Activated CD8-positive, alpha-beta memory T cell treated with anti-CD3 and anti-CD28 coated beads, Interleukin-2, amount 50 U/mL, for 48 hours (primary cell): ENCODE data around the gene ACY1.
A peak's percentile ranks its signal among the peaks of the same experiment; 100 is the strongest.
"Not testable (repeated sequence)": the region's sequence is repeated elsewhere in the genome, so short reads cannot be mapped to it uniquely, and the experiment has no call there.

Experiments
- DNase-seq: peaks from one replicate; pipeline ENCODE4 v3.0.0-alpha.2; 2020

ACY1 gene

DNA sequence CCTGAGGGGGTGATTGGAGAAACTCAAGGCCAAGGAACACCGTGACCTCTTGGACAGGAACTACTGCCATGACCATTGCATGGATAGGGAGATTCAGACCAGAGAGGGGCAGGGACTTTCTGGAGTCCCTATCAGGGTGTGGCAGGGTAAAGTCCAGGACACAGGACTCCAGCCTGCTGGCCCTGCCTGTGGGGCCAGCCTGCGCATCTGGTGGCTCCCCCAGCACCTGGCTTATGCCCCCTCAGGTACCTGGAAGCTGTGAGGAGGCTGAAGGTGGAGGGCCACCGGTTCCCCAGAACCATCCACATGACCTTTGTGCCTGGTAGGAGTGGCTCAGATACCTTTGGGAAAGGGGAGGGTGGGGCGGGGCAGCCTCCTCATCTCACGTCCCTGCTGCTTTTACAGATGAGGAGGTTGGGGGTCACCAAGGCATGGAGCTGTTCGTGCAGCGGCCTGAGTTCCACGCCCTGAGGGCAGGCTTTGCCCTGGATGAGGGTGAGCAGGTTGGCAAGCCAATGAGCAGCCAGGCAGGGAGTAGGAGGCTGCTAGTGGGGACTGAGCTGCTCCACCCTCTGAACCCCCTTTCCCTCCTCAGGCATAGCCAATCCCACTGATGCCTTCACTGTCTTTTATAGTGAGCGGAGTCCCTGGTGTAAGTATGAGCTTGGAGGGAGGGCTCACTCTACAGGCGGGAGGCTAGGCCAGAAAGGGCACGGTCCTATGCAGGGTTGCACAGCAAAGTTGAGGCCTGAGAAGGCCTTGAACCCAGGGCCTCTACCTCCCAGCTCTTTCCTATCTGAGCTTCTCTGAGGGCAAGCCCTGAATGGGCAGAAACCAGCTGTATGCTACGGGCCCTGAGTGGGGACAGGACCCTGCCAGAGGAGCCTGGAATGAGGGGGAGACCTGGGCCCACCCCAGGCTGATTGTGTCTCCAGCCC lies 2.9 kb downstream of the ACY1 start:
- DNase-seq = no peak

DNA sequence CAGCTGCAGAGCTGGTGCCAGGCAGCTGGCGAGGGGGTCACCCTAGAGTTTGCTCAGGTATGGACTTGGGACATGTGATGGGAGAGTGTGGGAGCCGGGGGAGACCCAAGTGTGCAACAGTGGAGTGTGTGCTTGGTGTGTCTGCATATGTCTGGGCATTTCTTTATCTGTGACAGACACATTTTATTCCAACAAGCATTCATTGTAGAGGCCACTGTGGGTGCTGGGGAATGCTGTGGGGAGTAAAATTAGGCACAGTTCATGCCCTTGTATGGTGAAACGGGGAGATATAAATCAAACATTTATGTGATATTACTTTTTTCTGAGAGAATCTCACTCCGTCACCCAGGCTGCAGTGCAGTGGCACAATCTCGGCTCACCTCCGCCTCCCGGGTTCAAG lies 4.2 kb downstream of the ACY1 start:
- no peak for DNase-seq

DNA sequence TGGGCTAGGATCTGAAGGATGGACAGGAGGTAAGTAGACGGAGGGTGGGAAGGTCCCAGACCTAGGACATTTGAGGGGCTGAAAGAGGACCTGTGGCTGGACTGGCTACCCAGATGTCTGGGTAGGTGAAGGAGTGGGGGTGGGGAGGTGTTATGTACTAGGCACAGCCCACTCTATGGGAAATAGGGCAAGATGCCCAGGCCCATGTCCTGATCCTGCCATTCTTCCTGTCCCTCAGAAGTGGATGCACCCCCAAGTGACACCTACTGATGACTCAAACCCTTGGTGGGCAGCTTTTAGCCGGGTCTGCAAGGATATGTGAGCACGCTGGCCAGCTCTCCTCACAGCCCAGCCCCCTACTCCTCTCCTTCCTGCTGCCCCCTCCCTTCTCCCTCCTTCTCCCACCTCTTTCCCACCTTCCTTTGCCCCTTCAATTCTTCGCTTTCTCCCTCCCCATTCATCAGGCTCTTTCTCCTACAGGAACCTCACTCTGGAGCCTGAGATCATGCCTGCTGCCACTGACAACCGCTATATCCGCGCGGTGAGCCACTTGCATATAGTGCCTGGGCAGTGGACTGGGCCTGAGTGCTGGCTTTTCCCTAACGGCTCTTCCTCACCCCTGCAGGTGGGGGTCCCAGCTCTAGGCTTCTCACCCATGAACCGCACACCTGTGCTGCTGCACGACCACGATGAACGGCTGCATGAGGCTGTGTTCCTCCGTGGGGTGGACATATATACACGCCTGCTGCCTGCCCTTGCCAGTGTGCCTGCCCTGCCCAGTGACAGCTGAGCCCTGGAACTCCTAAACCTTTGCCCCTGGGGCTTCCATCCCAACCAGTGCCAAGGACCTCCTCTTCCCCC lies 5.2 kb downstream of the ACY1 start:
- DNase-seq = no peak

DNA sequence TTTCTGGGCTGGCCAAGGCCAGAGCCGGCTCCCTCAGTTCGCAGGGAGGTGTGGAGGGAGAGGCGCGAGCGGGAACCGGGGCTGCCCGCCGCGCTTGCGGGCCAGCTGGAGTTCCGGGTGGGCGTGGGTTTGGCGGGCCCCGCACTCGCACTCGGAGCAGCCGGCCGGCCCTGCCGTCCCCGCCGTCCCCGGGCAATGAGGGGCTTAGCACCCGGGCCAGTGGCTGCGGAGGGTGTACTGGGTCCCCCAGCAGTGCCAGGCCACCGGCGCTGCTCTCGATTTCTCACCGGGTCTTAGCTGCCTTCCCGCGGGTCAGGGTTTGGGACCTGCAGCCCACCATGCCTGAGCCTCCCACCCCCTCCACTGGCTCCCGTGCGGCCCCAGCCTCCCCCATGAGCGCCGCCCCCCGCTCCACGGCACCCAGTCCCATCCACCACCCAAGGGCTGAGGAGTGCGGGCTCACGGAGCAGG lies 7.2 kb downstream of the ACY1 start:
- DNase-seq = peak; percentile 66

DNA sequence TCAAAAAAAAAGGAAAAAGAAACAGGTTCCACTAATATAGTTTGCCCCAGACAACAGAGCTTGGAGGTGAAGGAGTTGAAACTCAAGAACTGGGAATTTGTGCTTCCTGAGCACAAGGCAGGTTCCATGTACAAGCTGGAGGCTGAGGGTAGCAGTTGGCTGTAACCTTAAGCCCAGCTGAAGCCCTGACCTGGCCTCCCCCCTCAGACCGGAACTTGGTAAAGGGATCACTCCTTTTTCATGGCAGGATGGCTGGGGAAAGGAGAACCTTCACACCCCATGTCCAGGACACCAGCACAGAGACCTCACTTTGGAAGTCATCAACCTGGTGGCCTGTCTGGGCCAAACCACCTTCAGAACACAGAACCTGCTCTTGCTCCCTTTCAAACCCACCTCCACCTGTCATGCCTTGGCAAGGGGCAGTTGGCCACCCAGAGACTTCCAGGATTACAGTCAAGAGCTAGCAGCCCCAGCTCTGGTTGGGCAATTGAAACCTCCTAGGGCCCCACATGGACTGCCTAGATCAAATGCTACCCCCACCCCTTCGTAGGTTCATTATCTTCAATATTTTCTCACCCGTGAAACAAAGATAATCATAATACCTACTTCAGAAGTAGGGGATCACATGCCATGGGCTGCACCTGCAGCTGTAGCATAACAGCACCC lies 8.8 kb downstream of the ACY1 start:
- DNase-seq = peak; percentile 69

DNA sequence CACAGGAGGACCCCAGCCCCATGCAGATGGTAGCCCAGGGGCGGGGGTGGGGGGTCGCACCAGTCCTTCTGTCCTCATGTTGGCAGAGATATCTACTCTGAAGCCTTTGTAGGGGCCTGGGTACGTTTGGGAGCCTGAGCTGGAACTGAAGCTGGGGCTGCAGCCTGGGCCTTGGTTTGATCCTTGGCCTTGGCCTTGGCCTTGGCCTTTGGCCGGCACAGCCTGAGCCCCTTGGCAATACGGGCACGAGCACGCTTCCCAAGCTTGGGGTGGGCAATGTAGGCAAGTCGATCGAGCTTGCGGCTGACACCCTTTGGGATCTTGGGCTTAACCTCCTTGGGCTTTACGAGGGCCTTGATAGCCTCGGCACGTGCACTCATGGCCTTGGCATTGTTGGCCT lies 10.3 kb downstream of the ACY1 start:
- not testable (repeated sequence) for DNase-seq

DNA sequence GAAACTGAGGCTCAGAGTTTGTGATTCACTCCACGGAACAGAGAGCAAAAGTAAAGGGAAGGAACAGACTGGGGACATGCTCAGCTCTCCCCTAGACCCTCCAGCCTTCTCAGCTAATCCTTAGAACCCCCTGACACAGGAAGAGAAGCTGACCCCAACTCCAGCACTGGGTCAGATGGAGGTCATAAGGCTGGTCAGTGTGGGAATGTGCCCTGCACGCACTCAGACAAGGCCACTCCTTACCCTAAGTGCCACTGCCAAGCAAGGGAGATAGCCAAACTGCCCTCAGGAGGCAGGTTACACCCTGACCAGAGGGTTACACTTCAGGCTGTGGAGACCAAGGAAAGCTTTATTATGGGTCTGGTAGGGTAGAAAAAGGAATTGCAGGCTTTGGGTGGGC lies 11.2 kb downstream of the ACY1 start:
- DNase-seq = no peak

DNA sequence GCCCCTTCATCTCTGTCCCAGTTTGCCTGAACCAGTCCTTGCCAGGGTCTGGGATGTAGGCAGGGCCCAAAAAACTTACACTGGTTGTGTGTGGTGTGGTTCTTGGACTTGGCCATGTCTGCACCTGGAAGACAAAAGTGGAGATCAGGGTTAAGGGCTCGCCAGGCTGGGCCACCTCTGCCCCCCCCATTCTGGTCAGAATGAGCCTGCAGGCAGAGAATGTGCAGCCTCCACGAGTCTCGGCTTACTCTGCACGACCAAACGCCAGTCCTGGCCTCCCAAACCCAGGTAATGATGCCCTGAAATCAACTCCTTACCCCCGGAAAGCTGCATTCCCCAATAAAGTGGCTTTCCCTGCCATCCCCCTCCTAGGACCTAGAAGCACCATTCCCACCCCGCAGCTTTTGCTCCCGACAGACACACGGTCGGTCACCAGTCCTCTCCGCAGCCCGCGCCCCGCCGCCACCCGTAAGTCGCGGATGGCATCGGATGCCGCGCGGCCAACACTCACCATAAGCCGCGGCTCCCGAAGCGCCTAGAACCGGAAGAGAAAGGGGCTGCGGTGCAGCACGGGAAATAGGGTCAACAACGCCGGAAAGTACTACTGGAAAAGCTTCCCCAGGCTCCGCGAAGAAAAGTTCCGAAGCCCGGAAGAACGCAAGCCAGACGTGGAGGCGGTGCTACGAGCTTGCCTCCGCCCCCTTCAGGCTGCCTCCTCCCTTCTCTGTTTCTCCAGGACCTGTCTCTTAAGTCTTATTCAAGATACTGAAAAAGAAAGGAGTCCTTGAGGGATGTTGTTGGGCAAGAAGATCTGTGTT lies 12.2 kb downstream of the ACY1 start, which contains the start of gene RPL29:
Gene RPL29, minus strand, starts transcription at position 550 of the 818 bp plus-strand sequence. Its CDS starts 434 bp downstream, at position 116.
- DNase-seq = peak; percentile 91

DNA sequence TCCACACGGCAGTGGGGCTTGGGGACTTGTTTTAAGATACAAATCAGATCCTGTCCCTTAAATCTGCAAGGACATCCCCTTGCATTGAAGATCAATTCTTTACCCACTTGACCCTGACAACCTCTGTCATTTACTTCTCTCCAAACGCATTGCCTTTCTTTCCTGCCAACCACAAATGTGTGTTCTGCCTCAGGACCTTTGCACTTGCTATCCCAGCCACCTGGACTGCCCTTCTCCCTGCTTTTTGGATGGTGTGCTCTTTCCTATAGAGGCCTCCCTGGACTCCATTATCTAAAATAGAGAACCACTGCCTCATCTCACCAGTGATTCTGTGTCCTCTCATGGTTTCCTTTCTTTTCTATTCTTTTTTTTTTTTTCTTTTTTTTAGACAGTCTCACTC lies 13.8 kb downstream of the ACY1 start:
- no peak for DNase-seq

DNA sequence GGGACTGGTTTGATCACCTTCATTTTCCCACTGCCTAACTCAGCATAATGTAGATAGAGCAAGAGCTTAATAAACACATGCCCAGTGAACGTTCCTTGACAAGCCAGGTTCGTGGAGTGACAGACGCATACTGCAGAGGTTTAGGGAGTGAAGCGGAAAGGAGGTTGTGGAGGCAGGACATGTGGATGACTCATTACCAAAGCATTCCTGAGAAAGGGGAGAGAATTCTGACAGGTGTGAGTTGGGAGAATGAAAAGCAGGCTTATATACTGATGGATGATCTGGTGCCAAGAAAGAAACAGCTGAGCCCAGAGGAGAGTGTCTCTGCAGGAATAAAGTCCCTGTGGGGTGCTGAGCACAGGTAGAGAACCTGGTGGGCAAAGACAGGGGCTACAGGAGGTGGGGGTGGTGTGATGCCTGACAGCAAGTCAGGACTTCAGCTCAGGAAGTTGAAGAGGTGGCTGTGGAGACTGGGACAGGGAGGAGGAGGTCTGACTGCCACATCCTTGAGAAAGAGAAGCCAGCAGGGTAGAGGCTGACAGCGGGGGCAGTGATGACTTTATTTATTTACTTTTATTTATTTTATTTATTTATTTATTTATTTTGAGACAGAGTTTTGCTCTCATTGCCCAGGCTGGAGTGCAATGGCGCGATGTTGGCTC lies 14.7 kb downstream of the ACY1 start:
- no peak for DNase-seq

DNA sequence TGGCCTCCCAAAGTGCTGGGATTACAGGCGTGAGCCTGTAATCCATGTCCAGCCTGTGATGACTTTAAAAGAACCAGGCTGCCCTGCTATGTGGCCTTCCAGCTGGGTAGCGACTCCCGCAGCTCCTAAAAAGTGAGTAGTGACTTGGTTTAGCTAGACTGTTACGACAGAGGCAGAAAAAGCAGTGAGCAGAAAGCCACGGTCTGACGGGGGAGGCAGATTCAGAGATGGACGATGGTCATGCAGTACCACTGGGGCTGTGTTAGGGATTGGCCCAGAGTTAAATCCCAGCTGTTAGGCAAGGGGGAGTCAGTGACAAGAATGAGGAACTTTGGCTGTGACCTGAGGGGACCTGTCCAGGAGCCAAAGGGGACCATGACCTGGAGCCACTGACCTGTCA lies 15.4 kb downstream of the ACY1 start:
- DNase-seq = no peak

DNA sequence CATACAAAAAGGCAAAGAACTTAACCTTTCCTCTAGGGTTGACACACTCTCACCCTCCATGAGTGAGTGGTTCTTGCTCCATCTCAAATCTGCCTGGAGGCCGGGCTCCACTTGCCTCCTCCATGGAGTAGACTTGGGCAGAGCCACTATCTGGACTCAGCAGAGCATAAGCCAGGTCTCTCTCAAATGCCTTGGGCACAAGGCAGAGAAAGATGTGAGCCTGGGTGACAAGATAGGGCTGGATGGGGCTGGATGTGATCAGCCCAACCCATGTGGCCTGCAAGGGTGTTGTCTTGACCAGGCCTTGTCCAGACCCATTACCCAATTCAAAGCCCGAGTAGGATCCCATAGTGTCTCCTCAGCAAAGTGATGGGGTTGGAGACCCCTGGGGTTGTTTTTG lies 16.5 kb downstream of the ACY1 start:
- DNase-seq = no peak

DNA sequence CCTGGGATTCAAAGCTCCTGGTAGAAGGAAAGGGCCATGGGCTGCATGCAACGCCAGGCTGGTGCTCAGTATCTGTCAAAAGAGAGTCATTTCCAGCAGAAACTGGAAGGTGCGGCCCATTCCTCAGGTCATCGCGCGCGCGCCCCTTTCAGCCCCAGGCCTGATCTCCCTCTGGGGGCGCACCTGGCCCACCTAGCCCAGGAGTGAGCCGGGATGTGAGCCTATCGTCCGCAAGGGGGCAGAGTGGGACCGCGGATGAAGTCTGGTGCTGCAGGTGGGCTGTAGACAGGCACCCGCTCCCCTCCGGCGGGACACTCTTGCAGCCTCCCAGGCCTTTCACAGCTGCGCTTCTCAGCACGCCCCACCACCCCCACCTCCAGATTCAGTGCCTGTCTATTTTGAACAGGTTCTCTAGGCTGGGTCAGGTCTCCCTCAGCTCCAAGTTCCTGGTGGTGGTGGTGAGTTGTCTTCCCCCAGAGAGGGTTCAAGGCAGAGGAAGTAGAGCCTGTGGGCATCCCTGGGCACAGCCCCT lies 18.2 kb downstream of the ACY1 start:
- peak; percentile 93 for DNase-seq

DNA sequence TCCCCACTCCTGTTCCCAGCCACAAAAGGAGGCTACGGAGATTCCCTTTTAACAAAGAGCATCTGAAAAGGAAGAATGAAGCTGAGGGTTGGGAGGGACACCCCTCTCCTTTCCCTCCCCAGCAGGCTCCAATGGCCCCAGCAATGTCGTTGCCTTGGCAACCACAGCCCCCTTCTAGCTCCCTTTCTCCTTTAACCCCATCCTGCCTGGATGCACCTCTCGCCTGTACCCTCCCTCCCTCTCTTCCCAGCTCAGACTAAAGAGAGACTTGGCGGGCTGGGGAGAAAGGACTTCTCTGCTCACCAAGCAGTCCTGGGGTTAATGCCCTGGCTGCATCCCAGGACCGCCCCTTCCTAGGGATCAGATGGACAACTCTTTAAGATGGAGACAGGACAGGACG lies 19.4 kb downstream of the ACY1 start:
- DNase-seq = no peak

DNA sequence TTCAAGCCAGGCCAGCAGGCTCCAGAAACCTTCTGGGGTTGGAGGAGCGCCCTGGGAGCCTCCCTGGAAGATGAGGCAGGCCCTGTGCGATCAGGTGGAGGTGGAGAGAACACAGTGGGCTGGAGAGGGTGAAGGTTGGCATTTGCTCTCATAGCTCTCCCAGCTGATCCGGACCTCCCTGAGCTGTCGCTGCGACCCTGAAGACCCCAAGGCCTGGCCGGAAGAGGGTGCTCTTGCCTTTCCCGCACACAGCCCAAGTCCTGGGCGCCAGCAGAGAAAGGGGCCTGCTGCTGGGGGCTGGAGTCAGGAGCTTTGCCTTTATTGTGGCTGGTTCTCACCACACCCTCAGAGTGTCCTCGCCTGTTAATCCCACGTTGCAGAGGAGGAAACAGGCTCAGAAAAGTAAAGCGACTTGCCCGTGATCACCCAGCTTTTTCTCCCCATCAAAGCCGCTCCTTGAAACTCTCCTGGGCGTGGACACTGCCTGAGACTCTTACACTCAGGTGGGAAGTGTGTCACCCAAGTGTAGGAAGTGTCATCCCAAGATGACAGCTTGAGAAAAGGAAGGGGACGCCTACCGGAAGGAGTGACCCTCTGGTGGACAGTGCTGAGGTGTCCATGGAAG lies 20.9 kb downstream of the ACY1 start:
- no peak for DNase-seq

DNA sequence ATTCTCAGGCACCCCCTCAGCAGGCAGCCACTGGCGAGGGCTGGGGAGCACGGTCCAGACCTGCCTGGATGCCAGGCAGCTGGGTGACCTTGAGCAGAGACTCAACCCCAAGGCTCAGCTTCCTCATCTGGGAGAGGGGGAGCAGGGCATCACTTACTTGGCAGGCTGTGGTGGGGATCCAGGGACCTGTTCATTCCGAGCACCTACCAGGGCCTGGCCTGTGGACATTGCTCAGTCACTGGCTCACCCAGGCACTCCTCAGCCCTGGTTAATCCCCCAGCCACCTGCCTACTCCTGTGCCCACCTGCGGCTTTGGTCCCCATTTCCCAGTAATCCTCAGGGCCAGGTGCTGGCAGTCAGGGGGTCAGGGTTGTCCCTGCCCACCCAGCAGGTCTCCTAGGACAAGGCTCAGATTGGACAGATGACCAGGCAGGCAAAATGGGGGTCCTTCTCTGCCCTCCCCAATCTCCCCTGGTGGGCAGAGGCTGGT lies 21.6 kb downstream of the ACY1 start:
- DNase-seq = no peak

DNA sequence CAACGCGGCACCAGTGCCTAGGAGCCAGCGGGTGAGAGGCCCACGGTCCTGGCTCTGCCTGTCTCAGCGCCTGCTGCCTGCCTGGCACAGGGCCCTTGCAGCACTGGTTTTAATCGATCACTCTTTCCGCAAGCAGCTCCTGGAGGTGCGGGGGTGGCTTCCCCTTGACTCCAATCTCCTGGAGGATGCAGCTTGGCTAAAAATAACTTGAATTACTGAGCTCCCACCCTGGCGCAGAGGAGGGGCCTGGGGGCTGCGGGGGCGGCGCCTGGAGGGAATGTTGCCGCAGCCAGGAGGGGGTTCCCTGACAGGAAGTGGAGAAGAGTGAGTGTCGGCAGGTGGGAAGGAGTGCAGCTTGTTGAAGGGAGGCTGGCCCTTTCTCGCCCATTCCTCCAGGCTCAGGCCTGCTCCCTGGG lies 22.2 kb downstream of the ACY1 start:
- DNase-seq = no peak

DNA sequence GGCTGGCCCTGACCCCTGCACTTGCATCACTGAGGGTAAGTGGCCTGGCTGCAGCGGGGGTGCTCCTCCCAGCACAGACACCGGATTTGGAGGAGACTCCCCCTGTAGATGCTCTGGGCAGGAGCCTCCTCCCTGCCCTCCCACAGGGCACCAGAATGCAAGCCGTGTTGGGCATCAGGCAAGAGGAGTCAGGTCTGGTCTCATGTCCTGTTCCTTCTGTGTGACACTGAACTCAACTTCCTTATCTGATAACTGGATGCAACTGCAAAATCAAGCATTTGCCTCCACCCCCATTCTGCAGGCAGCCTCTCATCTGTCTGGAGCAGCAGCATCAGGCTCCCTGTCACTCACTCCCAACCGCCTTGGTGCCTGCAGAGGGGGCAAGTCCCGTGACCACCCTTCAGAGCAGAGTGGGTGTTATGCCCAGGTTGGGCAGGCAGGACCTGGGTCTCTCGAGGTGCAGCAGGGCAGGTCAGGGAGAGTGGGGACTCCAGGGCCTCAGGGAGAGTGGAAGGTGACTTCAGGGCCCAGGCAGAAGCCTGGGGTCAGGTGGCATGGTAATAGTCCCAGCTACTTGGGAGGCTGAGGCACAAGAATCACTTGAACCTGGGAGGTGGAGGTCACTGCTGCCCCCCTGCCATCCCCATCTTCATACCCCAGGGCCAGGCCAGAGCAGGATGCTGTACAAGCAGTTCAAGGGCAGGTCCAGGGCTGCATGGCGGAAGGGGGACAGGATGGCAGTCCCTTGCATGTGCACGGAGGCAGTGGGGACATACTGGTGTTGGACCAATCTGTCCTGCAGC lies 22.9 kb downstream of the ACY1 start:
- DNase-seq = no peak

DNA sequence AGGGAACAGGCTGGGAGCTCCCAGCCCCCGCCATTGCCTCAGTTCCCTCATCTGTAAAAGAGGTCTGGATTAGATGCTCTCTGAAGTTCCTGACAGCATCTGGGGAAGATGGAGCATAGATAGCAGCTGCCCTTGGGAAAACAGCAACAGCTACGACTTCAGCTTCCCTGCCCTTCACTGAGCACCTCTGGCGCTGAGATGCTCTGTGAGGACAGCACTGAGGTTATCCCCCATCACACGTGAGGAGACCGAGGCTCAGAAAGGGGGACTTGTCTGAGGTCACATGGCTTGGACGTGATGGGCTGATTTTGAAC lies 23.4 kb downstream of the ACY1 start:
- DNase-seq = no peak

DNA sequence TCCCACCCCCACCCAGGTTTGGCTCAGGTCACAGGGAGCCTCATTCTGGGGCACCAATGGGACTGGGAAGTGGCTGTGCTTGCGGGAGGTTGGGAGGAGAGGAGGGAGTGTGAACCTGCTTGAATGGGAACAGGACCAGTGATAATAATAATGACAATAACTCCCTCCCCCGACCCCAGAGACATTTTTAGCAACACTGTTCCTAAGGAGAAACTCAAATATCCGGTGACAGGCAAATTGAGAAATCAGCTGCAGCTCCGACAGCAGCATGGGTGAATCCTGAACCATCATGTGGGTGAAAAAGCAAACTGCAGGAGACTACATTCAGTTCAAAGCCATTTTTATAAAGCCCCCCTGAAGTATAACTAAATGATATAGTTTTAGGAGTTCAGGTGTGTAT lies 24.0 kb downstream of the ACY1 start:
- no peak for DNase-seq
